ENCODE data around the gene EIF2S2.

DNA sequence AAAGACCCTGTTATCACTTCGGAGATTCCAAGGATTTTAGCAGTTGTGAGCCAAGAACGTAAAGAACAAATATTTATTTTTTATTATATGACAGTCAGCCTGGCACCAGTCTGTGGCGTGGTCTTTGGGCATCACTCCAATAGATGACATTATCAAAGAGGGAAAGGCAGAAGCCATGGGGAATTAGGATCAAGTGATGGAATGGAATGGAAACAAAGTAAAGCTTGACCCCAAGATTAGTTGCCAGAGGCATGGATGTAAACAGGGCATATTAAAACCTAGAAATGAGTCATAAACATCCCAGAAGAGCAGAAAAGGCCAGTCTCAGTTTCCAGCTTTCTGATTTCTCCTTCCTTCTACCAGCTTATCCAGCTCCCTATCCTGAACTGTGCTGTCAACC lies 11.5 kb downstream of the EIF2S2 start:
- TF ChIP-seq, protein P1, sequence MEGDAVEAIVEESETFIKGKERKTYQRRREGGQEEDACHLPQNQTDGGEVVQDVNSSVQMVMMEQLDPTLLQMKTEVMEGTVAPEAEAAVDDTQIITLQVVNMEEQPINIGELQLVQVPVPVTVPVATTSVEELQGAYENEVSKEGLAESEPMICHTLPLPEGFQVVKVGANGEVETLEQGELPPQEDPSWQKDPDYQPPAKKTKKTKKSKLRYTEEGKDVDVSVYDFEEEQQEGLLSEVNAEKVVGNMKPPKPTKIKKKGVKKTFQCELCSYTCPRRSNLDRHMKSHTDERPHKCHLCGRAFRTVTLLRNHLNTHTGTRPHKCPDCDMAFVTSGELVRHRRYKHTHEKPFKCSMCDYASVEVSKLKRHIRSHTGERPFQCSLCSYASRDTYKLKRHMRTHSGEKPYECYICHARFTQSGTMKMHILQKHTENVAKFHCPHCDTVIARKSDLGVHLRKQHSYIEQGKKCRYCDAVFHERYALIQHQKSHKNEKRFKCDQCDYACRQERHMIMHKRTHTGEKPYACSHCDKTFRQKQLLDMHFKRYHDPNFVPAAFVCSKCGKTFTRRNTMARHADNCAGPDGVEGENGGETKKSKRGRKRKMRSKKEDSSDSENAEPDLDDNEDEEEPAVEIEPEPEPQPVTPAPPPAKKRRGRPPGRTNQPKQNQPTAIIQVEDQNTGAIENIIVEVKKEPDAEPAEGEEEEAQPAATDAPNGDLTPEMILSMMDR (IDR thresholded peaks at IDR 0.05; ENCODE audit: insufficient read depth, low read length, poor library complexity, severe bottlenecking) = no peak
- TF ChIP-seq EZH2phosphoT487 (conservative IDR thresholded peaks at IDR 0.05; ENCODE audit: low read length) = no peak

Measured in SU-DHL-6 (cell line).